ENCODE results near the gene INPP5B. TPM values are rescaled to one million over a fixed set of nuclear protein-coding genes. Genes with fewer than 3 reads are reported as not detected.

Gene INPP5B
- total and polyA plus RNA-seq, 10 of the 15 experiments (the other 5 are each of a cell fraction or from before 2014, with no cell fraction given) = 10.9 to 54.4 (median 26.9) TPM

DNA sequence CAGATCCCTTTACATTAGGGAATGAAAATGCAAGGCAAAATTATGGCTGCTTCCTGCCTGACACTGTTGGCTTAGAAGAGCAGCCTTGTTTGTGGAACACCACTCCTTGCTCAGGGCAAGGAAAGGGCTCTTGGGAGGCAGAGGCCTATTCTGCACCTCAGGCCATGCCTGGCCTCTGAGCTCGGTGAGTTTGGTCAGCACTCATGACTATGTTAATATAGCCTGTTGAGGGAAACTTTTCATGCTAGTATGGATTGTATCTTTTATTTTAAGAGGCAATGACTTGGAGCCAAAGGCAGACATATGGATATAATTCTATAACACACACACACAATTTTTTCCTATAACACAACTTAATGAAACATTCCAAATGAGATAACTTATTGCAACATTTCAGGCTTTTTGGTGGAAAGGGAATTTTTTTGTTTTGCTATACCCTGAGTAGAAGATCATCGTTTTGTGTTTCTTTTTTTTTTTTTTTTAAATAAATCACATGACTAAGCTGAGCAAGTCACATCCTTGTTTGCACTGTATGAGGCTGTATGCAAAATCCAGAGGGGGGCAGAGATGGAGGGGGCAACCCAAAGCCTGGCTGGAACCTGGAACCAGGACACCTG lies 133.2 kb downstream of the INPP5B start:
- Histone ChIP-seq H3K4me3 (no peak overlapping the region), H3K27me3 (replicated peaks in 1 of 2; ENCODE audit: control insufficient read depth in 2 of 2, insufficient read depth in 2 of 2, low read length in 1 of 2) (no peaks in the 10 kb centered on the region), H3K4me1 (ENCODE audit: control insufficient read depth, insufficient read depth, low read length) (peaks cover 7% of the 10 kb centered on the region; the same call in 1 of the 2 replicates), H3K9ac (ENCODE audit: control insufficient read depth, insufficient read depth, low read length) (no peak overlapping the region), H2AFZ (ENCODE audit: control insufficient read depth, low read depth, low read length) (no peak overlapping the region), H3K79me2 (ENCODE audit: control insufficient read depth, insufficient read depth, low read length) (peaks cover 3% of the 10 kb centered on the region), H3K9me3 (replicated peaks; ENCODE audit: control insufficient read depth, insufficient read depth, low read length) (no peaks in the 10 kb centered on the region), H3K36me3 (ENCODE audit: control insufficient read depth in 2 of 2, insufficient read depth in 2 of 2, low read length in 1 of 2) (peaks cover 13 to 16% of the 10 kb centered on the region in 2 experiments), H4K20me1 (ENCODE audit: control insufficient read depth, insufficient read depth) (no peaks in the 10 kb centered on the region), H3K4me2 (ENCODE audit: control insufficient read depth, insufficient read depth) (no peak overlapping the region), H3K27ac (ENCODE audit: control insufficient read depth, insufficient read depth) (no peak overlapping the region)
- DNase-seq (ENCODE audit: low read depth, low spot score) = no peak
- ChIA-PET SMC1A (ENCODE audit: uncharacterized antibody, unreplicated experiment) (no interaction called here), CTCF (interaction anchor here (2.9 kb wide), 1 partner anchor 46 kb away, joined by 13 read pairs; the partner anchor contains the start of gene MTF1), POLR2A (interaction anchor here (1.0 kb wide), 1 partner anchor 58 kb away, joined by 3 read pairs; no protein-coding TSS in a partner anchor), RAD21 (ENCODE audit: unreplicated experiment) (no interaction called here)
- intact Hi-C loops (cut with micrococcal nuclease; ENCODE audit: unreplicated experiment) (no loop called here), in situ Hi-C loops (cut with MboI) (no loop called here)
- TF ChIP-seq, protein P1, sequence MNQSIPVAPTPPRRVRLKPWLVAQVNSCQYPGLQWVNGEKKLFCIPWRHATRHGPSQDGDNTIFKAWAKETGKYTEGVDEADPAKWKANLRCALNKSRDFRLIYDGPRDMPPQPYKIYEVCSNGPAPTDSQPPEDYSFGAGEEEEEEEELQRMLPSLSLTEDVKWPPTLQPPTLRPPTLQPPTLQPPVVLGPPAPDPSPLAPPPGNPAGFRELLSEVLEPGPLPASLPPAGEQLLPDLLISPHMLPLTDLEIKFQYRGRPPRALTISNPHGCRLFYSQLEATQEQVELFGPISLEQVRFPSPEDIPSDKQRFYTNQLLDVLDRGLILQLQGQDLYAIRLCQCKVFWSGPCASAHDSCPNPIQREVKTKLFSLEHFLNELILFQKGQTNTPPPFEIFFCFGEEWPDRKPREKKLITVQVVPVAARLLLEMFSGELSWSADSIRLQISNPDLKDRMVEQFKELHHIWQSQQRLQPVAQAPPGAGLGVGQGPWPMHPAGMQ (IDR thresholded peaks at IDR 0.05; ENCODE audit: borderline replicate concordance) = no peak
- TF ChIP-seq NFIC (IDR thresholded peaks at IDR 0.05; ENCODE audit: low read depth, low read length) (no peak), TCF3 (IDR thresholded peaks at IDR 0.05; ENCODE audit: borderline replicate concordance, insufficient read depth, low read depth, low read length) (no peak), MEF2A (IDR thresholded peaks at IDR 0.05; ENCODE audit: insufficient read depth, low read depth, low read length) (no peak), EGR1 (IDR thresholded peaks at IDR 0.05; ENCODE audit: borderline replicate concordance in 1 of 2, low read depth in 2 of 2, low read length in 2 of 2) (no peak), DPF2 (IDR thresholded peaks at IDR 0.05) (no peak), MXI1 (IDR thresholded peaks at IDR 0.05; ENCODE audit: low read depth, low read length) (no peak), ZZZ3 (IDR thresholded peaks at IDR 0.05; ENCODE audit: control insufficient read depth, insufficient read length, low read depth) (no peak), SPI1 (IDR thresholded peaks at IDR 0.05; ENCODE audit: borderline replicate concordance, insufficient read depth, low read depth, low read length) (no peak), POLR2A (IDR thresholded peaks at IDR 0.05; ENCODE audit: low read depth, low read length) (no peak)
- no TSS peak for BruUV-seq (replicated peaks)
- WGBS (ENCODE audit: insufficient coverage, insufficient replicate concordance, low lambda C conversion rate, missing lambda C conversion rate) = 69% methylated on average over 2 of the region's 2 CpGs
- no peak for FAIRE-seq
- no peak for ATAC-seq
